Ramos (cell line): ENCODE measurements around the gene HID1.
"Not testable (repeated sequence)": the region's sequence is repeated elsewhere in the genome, so short reads cannot be mapped to it uniquely, and the experiment has no call there.

ENCODE experiments used
- in situ Hi-C: fragments of 300-500 bp; cut with MboI; formaldehyde crosslinking; loops from one replicate; pipeline ENCODE4 v1.14.3; 2022; ENCODE audit warnings: low sequenced_read_pairs; ENCODE audit not compliant: unreplicated experiment

Gene HID1, protein sequence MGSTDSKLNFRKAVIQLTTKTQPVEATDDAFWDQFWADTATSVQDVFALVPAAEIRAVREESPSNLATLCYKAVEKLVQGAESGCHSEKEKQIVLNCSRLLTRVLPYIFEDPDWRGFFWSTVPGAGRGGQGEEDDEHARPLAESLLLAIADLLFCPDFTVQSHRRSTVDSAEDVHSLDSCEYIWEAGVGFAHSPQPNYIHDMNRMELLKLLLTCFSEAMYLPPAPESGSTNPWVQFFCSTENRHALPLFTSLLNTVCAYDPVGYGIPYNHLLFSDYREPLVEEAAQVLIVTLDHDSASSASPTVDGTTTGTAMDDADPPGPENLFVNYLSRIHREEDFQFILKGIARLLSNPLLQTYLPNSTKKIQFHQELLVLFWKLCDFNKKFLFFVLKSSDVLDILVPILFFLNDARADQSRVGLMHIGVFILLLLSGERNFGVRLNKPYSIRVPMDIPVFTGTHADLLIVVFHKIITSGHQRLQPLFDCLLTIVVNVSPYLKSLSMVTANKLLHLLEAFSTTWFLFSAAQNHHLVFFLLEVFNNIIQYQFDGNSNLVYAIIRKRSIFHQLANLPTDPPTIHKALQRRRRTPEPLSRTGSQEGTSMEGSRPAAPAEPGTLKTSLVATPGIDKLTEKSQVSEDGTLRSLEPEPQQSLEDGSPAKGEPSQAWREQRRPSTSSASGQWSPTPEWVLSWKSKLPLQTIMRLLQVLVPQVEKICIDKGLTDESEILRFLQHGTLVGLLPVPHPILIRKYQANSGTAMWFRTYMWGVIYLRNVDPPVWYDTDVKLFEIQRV

DNA sequence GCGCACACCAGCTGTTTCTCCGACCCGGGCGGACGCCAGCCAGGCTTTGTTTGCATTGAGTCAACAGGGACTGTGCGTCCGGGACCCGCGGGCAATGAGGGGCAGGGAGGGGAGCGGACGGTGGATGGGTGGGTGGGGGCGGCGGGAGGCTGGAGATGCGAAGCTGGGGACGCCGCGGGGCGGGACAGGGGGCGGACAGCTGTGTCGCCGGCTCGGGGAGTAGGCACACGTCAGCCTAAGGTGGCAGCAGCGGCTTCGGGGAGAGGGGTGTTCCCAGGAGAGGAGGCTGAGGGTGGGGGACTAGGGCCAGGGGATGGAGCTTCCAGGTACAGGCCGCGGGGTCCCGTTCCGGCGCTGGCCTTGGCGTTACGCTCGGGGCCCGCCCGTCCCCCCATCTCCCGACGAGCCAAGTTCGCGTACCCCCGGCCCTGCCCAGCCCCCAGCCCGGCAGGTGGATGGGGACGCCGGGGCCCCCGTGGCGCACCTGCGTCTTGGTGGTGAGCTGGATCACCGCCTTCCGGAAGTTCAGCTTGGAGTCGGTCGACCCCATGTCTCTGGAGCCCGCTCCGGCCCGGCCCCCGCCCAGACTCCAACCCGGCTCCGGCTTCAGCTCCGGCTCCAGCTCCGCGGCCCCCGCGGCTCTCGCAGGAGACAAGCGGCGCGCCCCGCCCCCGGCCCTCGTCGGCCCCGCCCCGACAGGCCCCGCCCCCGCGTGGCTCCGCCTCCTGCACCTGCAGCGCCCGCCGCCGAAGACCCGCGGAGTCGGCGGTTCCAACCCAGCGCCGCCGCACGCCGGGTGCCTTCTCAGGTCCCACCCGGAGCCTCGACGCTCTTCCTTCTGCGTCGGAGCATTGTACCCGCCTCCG lies at the start of gene HID1:
TSS of gene HID1 (minus strand) at position 653 of the 866 bp plus-strand sequence. CDS start at position 550, 103 bp downstream.
- in situ Hi-C loops: no loop called here

DNA sequence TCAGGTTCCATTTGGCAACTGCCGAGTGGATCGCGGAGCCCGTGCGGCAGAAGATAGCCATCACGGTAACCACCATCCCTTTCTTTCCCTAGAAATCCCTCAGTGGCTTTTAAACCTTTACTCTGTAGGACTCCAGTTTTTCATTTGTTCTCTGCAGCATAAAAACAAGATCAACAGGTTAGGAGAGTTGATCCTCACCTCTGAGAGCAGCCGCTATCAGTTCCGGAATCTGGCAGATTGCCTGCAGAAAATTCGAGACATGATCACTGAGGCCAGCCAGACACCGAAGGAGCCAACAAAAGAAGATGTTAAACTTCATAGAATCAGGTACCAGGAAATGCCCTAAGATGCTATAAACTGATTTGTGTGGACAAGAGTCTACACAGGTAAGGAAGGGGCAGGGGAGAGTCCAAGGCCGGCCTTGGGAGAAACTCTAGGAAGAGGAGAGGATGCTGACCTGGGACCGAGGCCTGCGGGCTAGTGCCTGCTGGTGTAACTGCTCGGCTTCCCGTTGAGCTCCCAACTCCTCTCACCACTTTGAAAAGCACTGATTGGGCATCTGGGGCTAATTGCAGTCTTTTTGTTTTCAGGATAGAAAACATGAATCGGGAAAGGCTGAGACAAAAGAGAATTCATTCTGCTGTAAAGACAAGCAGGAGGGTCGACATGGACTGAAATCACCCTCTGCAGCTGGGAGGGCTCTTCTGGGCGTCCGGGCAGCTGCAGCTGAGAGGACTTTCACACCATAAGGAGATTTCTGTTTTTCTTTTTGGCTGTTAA lies 48.0 kb upstream of the HID1 start:
- in situ Hi-C loops: no loop called here

DNA sequence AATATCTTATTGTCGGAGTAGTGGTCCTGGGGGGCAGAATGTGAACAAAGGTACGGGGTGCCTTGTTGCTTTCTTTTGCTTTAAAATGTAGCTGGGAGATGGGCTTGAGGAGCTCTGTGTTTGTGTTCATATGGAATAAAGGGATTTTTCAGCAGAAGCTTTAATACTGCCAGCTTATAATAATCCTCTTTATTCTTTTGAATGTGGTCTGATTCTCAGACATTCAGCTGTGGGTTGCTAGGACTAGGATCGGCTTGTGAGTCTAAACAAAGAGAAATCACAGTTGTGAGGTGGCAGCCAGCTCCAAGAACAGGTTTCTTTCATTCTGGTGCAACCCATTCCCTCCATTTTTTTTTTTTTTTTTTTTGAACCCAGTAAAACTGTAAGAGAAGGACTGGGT lies 47.2 kb upstream of the HID1 start:
- in situ Hi-C loops: no loop called here

DNA sequence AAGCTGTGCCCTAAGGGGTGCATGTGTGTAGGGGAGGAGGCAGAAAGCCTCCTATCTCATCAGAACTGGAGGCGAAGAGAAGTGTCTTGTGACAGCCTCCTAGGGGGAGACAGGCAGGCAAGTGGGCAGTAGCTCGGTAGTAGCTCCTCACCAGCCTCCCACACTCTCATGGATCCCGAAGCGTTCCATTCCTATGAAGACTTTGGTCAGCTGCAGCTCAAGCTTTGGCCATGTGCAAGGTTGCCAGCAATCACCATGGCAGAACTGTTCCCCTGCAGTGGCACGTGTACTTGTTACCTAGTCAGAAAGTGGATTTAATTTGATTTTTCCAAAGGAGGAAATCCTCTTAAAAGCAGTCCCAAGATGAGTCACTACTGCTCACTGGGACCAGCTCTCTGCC lies 46.6 kb upstream of the HID1 start:
- in situ Hi-C loops: no loop called here

DNA sequence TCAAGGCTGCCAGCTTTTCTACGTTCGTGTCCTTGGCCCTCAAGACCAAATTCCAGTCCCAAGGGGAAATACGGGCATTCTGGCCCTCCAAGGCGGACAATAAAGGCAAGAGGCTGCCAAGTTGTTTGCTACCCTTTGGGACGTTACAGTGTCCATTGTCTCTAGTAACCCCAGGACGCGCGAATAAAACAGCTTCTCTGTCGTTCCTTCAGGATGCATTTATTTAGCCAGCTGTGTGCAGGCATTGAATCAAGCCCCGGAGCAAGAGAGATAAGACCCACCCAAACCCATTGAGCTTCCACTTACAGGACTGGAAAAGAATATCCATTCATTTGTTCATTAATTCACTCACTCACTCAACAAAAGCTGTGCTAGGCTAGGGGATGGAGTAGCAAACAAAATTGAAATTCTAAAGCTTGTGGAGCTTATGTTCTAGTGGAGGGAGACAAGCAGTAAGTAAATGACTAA lies 40.6 kb upstream of the HID1 start:
- in situ Hi-C loops: no loop called here

DNA sequence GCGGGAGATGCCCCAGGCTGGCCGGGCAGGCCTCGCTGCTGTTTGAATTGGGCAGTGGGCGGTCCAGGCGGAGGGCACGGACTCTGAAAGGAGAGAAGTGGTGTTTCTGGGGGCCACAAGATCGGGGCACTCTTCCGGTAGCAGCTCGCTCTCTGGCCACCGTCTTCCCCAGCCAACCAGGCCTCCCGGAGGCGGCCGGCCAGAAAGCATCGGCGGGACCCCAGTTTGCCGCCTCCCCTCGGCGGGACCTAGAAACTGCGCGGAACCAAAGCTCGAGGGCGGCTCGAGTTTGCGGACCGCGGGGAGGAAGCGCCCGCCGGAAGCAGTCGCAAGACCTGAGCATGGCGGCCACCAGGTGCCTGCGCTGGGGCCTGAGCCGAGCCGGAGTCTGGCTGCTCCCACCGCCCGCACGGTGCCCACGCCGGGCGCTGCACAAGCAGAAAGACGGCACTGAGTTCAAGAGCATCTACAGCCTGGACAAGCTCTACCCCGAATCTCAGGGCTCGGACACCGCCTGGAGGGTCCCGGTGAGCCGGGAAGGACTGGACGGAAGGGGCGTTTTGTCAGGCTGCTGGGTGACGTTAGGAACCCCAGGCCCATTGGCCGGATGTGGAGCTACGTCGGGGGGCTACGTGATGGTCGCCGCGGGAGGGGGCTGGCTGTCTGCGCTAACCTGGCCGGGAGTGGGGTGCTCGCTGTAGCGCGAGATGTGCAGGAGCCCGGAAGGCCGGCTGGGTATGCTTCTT lies 40.0 kb upstream of the HID1 start, which contains the start of gene MRPL58:
TSS of gene MRPL58 (plus strand) at position 325 of the 746 bp plus-strand sequence. CDS start at position 342, 17 bp downstream.
- in situ Hi-C loops: no loop called here

DNA sequence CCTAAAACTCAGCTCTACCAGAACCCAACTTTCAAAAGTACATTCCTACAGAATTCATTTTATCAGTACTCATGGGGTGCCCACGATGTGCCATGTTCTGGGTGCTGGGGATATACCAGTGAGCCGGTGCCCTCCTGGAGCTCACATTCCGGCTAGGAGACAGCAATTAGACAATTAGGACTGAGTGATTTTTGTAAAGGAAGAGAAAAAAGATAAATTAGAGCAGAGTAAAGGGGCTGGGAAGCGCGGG lies 39.5 kb upstream of the HID1 start:
- in situ Hi-C loops: no loop called here

DNA sequence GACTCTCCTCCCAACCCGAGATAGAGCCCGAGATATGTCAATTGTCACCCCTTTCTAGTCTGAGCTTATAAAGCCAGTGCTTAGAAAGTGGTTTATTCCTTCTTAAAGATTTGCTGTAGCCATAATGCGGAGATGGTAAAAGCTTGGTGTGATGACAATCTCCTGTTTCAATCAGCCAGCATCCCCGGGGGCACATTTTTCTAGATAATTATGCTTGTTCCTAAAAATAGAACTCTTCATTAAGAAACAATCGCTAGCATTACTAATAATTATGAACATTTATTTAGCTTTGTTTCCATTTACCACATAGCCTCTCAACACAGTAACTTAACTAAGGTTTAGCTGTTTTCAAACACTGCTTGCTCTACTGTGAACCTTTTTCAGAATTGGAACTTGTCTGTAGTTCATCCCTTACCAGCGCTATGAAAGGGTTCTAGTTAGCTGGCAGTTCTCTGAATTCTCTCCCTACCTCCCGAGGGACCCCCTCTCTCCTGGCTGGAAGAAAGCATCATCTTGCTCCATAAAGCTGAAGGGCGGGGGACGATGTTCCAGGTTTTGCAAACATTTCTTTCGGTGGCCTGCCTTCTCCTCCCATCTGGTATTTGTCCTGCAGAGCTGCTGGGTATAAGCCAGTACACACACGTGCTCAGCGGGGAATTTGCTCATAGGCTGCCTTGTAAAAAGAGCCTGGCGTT lies 39.0 kb upstream of the HID1 start:
- in situ Hi-C loops: no loop called here

DNA sequence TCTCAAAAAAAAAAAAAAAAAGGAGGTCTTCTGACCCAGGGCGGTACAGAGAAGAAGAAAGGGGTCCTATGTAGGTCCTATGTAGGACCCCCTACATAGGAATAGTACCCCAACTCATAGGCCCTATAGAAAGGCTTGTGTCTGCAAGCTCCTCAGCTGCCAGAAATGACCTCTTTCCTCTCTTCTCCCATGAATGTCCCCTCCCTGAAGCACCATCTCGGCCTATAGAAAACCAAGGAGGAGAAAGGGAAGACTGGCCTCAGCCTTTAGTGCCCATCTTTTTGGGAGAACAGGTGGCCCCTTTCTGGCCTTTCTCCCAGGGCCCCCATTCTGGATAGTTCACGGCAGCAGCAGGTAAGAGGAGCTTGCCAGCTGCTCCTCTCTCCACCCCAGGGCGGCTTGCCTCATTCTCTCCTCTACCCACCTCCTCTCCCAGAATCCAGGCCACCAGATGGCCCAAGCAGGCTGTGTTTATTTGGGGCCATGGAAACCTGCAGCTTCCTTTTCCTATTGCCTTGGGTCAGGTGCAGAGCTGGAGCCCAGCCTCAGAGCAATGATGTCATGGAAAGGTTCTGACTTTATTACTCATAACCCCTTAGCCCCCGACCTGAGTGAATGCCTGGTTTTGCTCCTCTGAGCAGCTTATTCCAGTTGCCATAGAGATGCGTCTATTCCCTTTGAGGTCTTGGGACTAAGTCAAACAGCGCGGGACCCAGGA lies 38.3 kb upstream of the HID1 start:
- in situ Hi-C loops: no loop called here

DNA sequence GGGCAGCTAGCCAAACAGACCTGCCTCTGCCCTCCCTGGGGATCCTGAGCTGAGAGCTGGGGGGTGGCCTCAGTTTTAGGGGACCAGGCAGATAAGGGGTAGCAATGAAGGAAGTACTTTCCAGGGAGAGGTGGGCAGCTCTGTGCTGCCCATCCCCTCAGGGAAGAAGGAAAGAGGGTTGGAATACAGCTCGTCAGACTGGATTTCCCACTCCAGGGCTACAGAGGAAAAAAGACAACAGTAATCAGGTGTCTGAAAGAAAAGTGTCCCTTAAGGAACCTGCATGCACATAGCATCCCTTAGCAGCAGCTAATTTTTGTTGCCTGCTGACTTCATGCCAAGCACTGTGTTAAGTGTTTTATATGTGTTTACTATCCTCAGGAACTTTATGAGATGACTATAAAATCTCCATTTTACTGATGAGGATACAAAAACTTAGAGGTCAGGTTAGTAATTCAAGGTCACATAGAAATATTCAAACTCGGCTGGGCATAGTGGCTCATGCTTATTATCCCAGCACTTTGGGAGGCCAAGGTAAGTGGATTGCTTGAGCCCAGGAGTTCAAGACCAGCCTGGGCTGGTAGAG lies 36.7 kb upstream of the HID1 start:
- in situ Hi-C loops: no loop called here

DNA sequence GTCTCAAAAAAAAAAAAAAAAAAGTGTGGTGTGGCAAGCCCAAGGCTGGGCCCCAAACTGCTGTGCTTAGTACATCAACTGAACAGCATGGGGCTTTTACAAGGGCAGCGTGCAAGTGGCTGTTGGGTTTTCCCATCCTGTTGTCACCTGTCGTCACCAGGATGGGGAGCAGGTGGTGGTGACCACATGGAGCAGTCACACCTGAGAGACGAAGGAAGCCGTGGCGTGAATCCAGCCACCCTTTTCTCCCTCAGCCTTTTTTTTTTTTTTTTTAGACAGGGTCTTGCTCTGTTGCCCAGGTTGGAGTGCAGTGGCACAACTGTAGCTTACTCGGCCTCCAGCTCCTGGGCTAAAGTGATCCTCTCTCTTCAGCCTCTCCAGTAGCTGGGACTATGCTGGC lies 35.8 kb upstream of the HID1 start:
- in situ Hi-C loops: no loop called here

DNA sequence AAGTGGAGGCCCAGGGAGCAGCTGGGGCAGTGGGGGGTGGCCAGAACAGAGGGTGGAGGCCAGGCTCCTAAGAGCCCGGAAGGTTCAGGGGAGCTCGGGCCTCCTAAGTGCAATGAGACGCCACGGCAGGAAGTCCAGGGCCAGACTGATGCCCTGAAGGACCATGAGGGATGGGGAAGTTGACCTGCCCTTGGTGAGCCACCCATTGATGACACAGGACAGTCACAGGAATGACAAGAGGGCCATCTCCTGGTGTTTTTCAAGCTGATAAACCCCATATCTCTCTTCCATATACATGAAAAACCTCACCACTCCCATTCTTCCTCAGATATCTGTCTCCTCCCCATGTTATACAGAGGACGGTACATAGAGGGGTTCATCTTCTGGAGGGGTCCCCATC lies 34.1 kb upstream of the HID1 start:
- in situ Hi-C loops: no loop called here

DNA sequence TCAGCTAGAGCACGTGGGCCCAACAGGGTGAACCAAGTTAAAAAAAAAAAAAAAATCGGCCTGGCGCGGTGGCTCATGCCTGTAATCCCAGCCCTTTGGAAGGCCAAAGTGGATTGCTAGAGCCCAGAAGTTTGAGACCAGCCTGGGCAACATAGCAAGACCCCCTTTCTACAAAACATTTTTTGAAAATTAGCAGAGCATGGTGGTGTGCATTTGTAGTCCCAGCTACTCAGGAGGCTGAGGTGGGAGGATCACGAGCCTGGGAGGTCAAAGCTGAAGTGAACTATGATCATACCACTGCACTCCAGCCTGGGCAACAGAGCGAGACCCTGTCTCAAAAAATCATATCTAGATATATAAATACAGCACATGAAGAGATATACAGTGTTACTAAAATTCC lies 33.5 kb upstream of the HID1 start:
- in situ Hi-C loops: not testable (repeated sequence)

DNA sequence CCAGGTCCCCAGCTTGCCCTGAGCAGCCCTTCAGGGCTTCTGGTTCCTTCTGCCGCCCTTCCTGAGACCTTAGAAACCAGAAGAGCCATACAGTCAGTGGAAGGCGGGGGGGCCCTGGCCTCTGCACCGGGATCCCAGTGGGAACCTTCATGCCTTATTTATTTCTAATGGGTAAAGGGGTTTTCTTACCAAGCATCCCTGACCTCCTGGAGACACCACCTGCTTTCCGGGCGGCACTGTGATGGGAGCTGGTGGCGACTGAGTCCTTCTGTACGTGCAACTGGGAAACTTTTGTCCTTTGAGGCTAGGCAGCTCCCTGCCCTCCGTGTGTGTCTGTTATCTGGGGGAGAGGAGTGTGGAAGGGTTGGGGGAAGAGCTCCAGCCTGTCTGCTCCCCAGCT lies 32.7 kb upstream of the HID1 start:
- in situ Hi-C loops: no loop called here

DNA sequence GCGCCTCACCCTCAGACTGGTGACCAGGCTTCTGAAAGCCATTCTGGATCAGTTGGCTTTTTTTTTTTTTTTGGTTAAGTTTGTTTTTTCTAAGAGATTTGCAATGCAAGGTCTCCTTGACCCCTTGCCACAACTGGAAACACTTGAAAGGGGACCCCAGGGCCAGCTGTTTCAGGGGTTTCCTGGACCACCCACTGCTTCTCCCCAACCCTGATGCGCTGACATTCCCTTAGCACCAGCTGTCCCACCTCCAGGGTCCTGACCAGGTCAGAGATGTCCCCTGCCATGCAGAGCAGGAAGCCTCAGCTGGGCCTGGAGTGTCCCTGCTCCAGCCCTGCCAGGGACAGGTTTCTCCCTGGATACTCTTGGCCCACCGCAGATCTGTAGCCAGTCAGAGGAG lies 31.8 kb upstream of the HID1 start:
- in situ Hi-C loops: no loop called here

DNA sequence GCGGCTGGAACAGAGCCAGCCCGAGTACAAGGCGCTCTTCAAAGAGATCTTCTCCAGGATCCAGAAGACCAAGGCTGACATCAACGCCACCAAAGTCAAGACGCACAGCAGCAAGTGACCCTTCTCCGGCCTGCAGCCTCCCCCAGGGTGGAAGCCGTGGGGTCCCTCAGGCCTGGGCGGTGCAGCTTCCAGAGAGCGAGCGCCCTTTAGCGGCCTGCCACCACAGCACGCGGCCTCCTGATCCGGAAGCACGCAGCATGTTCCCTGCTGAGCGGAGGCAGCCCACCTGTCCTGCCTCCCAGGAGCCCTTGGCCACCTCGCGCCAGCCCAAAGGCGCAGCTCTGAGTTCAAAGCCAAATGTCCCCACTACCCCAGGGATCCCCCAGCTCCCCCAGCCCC lies 31.4 kb upstream of the HID1 start:
- in situ Hi-C loops: no loop called here

DNA sequence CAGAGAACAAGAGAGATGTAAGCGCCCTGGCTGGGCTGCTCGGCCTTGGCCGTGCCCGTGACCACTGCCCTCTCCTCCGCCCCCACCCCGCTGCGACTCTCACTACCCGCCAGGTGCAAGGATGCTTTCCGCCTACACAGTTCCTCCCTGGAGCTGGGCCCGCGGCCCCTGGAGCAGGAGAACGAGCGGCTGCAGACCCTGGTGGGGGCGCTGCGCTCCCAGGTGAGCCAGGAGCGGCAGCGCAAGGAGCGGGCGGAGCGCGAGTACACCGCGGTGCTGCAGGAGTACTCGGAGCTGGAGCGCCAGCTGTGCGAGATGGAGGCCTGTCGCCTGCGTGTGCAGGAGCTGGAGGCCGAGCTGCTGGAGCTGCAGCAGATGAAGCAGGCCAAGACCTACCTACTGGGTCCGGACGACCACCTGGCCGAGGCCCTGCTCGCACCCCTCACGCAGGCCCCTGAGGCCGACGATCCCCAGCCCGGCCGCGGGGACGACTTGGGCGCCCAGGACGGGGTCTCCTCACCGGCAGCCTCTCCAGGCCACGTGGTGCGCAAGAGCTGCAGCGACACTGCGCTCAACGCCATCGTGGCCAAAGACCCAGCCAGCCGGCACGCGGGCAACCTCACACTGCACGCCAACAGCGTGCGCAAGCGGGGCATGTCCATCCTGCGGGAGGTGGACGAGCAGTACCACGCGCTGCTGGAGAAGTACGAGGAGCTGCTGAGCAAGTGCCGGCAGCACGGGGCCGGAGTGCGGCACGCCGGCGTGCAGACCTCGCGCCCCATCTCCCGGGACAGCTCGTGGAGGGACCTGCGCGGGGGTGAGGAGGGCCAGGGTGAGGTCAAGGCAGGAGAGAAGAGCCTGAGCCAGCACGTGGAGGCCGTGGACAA lies 30.8 kb upstream of the HID1 start:
- in situ Hi-C loops: no loop called here
